Neural progenitor cell (in vitro differentiated cells): ENCODE measurements around the gene FXYD7.

Experiments used
- EZH2phosphoT487 ChIP-seq: fragments of 200-600 bp; sonication (generic); IDR thresholded peaks from 2 replicates; pipeline ENCODE4 v1.6.1; 2017; ENCODE audit warnings: antibody characterized with exemption
- TF ChIP-seq, protein P1 (sequence below): fragments of 200-600 bp; sonication (generic); IDR thresholded peaks from 2 replicates; pipeline ENCODE4 v1.5.1; 2017; ENCODE audit warnings: antibody characterized with exemption, mild to moderate bottlenecking

- TF ChIP-seq EZH2phosphoT487: no peak
- TF ChIP-seq, protein P1, sequence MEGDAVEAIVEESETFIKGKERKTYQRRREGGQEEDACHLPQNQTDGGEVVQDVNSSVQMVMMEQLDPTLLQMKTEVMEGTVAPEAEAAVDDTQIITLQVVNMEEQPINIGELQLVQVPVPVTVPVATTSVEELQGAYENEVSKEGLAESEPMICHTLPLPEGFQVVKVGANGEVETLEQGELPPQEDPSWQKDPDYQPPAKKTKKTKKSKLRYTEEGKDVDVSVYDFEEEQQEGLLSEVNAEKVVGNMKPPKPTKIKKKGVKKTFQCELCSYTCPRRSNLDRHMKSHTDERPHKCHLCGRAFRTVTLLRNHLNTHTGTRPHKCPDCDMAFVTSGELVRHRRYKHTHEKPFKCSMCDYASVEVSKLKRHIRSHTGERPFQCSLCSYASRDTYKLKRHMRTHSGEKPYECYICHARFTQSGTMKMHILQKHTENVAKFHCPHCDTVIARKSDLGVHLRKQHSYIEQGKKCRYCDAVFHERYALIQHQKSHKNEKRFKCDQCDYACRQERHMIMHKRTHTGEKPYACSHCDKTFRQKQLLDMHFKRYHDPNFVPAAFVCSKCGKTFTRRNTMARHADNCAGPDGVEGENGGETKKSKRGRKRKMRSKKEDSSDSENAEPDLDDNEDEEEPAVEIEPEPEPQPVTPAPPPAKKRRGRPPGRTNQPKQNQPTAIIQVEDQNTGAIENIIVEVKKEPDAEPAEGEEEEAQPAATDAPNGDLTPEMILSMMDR: no peak
Observed at GRCh38 chr19:35159606-35160005, 16.6 kb downstream of the FXYD7 start.
